AG08396 (cell line): ENCODE data around the gene EML6.

Experiments used
- DNase-seq: peaks from one replicate; pipeline ENCODE4 v3.0.0; 2012; ENCODE audit warnings: low spot score, mixed read lengths

The EML6 gene

DNA sequence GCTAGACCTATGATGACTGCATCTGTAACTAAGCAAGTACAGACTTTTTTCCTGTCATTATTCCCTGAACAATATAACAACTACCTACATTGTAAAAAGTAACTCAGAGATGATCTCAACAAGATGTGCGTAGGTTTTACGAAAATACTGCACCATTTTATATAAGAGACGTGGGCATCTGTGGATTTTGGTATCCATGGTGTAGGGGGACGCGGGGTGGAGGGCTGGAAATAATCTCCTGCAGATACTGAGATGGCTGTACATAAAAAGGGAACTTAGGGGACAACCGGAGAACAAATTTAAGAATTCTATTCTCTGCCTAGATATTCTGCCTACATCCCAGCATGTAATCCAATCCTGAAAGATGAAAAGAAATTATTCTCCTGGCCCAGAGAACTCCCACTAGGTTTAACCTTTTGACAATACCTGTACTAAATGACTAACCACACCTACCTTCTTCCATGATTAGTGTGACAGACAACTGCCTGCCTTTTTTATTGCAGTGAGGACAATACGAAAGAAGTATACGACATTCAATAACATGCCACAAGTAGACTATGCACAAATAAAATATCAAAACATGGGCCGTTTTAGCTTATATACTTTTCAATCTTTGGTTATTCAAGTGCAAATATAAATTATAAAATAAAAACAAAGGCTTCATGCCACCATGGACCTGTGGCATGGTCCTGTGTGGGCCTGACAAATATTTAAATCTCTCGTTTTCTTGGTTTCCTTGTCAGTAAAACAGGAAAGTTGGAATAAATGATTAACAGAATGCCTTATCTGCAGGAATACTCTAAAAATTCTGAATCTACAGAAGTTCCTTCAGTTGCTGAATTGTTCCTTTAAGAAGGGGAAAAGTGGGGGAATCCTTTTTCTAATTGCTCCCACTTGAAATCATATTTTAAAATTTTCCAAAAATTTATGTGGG, 280.5 kb downstream of the EML6 start:
- no peak for DNase-seq

DNA sequence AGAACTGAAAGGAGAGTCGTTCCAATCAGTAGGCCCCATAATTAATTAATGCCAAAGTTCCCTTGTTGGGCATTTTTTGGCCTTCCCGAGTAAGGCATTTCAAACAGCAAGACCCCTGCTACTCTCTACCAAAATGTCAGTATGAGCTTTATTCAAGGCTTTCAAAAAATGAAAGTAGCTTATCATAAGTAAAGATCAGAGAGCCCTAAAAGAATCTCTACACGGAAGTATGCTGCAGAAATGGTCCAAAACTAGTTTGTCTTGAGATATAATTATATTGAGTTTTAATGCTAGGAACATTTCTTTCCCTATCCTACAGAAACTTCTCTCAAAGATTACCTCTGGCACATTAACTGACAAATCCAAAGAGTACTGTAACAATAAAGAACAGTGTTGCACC, 282.8 kb downstream of the EML6 start:
- no peak for DNase-seq

DNA sequence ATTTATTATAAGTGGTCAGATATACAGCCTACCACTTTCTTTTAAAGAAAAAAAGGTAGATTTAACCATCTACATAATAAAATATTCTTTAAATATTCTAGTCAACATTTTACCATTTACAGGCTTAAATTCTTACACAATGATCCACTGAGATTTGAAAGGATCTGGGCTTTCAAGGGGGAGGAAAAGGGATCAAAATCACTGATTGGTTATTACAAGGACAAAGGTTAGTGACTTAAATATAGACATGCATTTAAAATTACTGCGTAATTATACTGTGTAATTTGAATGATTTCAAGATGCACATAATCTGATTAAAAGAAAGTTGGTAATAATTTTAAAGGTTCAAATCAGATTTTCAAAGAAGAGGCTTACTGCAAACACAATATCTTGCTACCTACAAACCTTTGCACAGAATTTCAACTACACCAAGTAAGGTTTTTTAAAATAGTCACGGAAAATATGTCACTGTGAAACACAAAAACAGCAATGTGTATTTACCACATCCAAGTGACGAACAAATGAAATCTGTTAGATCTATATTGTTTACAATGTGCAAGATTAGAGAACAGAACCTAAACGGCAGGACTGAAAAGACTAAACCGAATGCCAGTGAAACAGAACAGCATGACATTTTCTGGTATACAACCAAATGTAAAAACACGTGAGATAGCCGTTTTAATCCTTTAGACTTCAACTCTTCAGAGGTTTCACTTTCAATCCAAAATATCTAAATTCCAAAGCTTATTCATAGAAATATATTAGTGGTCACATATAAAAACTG, 286.0 kb downstream of the EML6 start:
- no peak for DNase-seq

DNA sequence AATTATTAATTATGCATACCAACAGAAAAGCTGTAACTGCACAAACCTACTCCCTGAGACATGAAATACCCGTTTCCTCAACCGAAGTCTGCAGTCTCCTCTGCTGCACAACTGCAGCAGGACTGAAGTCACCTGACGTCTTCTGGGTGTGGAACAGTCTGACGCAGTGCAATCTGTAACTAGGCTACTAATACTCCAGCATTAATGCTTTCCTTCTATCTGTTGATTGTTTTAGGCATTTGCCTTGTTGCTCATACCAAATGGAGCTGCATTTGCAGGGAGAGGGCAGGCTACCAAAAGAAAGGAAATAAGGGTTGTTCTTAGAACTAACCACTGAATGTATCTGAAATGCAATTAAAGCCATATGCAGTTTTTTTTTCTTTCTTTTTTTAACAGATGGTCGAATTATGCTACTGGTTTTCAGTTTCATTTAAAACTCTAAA, 286.7 kb downstream of the EML6 start:
- peak; percentile 35 for DNase-seq

DNA sequence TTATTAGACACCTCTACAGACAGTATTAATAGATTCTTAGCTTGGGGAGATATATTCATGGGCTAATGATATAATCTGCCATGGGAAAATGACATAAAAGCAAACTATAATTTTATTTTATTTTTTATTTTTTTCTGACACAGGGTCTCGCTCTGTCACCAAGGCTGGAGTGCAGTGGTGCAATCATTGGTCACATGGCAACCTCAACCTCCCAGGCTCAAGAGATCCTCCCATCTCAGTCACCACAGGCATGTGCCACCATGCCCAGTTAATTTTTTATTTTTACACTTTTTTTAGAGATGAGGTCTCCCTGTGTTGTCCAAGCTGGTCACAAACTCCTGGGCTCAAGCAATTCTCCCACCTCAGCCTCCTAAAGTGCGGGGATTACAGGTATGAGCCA, 287.5 kb downstream of the EML6 start:
- no peak for DNase-seq

DNA sequence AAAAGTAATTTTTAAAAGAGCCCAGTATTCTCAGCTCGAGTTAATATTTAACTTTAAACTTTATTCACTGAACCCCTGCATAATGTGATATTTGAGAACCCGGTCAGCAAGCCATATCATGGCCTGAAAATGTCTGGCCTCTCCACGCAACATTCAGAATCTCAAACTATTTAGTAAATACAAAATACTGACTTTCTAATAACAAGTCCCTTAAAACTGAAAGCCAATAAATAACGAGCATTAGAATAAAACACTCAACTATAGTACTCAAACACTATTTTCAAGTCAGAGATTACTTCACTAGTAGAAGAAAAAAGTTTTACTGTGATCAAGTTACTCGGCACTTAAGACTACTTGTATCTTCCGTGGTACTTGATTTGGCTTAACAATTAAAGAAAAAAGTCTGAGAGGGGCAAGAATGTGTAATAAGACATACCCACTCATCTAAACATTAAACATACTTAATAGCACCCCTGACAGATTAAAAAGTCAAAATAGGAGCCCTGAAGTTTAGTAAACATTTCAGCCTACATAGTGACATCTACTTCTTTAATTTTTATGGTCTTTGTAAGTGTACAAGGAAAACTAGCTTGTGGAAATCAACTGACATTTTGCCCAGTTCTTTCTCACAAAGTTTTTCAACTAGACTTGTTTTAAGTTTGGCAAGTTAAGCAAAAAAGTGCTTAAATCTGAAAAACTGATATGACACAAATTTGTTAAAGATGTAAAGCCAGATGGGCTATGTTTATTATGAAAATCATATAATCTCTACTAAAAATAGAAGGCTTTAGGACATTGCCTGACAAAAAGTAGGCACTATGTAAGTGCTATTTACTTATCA, 288.6 kb downstream of the EML6 start:
- DNase-seq = no peak

DNA sequence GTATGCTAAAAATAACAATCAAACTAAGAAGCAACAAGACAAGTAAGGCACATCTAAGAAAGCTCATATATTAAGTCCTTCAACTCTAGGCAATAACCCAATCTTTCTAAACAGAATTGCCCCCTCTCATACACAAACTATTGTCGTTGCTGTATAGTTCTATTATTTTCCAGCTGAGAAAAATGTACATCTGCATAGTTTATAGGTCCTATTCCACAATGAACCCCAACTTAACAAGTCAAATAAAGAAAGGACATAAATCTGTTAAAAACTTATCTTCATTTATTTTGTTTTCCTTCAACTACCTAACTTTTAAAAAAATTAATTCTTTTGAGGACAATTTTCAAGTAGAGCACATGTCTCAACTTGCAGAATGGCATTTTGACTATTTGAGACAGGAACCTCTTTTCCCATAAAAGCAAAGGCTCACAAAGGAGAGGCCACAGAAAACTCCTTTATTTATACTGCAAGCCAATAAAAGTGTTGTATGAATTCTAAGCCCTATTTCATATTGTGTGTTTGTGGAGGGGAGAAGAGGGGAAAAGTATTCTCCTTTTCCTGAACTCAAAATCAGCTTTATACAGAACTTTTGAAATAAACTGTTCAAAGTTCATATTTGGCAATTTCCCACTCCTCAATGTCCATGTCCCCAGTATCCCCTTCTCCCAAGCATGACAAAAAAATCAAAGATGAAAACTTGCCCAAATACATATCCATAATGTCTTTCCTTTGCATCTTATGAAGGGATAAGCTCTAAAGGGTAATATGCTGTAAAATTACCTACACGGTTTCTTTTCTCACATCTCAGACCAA, 289.4 kb downstream of the EML6 start:
- no peak for DNase-seq

DNA sequence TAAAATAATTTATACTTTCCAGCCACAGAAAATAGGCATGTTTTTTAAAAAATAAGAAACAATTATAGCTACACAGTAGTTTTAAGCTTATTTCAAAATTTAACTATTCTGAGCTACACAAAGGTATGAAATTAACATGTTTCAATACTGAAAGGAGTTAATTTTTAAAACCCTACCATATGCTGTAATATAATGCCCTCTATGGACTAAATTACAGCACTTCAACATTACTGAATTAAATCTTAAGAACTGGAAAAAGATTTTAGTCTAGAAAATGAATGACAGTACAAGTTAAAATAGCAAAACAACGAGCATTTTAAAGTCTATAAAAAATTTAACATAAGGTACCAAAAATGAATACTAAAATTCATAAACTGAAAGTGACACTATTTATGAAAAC, 290.5 kb downstream of the EML6 start:
- no peak for DNase-seq

DNA sequence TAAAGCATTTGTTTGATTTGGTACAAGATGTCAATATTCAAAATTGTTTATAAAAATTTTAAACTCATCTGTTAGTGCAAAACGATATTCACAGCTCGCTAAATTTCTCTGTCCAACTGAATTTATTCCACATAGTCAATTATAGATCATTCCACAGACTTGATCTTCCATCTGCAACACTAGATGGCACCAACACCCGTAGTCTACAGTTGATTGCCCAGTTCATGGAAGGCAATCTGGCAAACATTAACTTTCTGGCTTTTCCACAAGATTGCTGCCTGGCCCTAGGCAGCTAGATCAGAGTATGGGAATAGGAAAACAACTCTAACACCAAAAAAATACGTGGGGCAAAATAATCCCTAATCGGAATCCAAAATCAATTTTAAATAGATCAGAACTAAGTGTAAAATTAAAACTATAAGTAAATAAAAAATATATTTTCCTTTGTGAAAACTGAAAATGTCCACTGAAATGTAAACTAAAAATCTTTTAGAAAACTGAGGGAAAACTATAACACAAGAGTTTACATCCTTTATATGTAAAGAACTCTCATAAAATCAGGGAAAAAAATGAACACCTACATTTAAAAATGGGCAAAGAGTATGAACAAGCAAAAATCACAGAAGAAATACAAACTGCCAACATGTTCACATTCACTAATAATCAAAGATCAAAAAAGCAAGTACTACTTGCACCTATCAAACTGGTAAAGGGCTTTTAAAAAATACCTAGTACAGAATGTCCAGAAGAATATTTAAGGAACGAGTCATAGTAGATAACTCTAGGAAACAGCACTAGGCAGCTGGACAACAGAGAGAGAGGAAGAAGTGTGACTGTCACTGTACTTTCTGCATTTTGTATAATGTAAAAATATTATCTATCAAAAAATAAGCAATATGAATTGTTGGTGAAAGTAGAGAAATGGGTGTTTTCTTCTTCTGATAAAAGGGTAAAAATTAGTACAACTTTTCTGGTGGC, 291.8 kb downstream of the EML6 start:
- peak; percentile 44 for DNase-seq

DNA sequence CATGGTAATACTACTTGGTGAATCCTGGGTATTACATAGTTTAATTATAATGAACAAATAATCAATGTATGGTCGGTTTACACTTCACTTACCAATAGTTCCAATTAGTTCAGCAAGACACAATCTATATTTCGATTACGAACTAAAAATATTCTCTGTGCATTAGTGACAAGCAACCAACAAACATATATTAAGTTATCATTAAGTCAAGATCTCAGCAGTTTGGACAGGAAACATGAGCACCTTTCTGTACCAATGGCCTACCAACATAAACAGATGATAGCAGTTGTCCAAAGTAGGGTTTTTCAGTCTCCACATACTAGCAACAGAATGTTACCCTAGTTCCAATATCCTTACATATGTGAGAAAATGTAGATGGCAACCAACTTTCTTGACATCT, 294.0 kb downstream of the EML6 start:
- DNase-seq = no peak

DNA sequence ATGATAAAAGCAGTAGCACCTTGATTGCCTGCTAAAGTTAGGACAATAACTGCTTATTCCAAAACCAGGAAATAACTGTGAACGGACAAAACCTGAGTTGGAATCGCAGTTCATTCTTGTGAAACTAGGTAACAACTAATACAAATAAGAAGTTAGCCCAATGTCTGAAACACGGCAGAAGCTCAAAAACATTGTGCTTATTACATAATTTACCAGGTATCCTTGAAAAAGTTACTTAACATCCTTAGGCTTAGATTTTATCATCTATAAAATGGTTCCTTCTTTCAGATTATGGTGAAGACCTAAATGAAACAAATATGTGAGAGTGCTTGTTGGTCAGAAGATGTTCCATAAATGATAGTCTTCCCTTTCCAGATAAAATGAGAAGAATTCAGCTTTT, 294.4 kb downstream of the EML6 start:
- no peak for DNase-seq

DNA sequence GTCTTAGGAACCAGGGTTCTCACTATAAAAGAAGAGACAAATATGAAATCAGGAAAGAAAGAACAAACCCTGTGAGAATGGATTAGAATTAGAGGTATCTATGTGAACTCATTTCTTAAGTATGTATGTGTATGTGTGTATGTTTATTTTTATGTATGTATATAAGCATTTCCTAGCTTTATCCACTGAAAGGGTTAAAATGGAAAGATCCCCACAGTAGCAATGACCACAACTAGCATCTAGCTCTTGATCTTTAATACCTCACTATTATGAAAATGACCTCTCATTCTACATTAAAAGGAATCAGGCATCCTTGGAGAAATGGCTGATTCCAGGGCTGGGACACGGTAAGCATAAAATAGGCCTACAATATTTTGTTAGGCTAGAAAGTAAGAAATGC, 295.2 kb downstream of the EML6 start:
- DNase-seq = no peak

DNA sequence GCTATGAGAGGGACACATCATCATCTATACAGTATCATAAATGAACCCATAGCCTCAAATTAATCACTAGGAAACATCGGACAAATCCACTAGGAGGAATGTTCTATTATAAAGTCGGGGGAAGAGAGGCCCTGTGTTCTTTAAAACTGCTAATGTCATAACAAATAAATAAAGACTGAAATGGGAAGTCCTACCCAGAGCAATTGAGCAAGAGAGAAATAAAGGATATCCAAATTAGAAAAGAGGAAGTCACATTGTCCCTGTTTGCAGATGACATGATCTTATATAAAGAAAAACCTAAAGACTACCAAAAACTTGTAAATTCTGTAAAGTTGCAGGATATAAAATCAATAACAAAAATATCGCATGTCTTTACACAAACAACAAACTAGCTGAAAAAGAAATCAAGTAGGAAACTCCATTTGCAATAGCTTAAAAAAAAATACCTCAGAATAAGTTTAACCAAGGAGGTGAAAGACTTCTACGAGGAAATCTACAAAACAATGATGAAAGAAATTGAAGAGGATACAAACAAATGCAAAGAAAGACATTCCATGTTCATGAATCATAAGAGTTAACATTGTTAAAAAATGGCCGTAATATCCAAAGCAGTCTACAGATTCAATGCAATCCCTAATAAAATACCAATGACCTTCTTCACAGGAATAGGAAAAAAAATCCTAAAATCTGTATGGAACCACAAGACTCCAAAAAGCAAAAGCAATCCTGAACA, 296.2 kb downstream of the EML6 start:
- DNase-seq = no peak
